ENCODE data around the gene ENTREP1. TPM values are rescaled to one million over a fixed set of nuclear protein-coding genes. Genes with fewer than 3 reads are reported as not detected.

The ENTREP1 gene
- total RNA-seq, 1 experiment from 2014 or later = 21.3 TPM

DNA sequence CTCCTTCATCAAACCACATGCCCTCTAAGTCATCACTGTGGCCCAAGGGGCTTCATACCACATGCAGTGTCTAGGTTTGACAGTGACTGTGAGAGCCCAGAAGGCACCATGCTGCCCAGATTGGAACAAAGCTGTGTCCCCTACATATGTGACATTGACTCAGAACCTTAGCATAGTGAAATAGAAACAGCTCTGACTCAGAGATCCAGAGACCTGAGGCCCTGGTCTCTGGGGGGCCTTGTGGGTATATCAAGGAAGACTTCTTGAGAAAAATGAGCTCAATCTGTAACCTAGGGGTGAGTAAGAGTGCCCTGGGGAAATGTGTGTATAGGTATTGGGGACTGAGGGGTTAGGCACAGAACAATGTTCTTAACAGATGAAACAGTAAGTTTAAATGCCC, 7.1 kb upstream of the ENTREP1 start:
- Histone ChIP-seq H2AFZ (ENCODE audit: low read length) (no peak overlapping the region), H3K27ac (ENCODE audit: insufficient read length, low read depth, low read length) (no peak overlapping the region), H2BK5ac (ENCODE audit: insufficient read length, low read length) (no peak overlapping the region), H4K5ac (ENCODE audit: insufficient read length, low read depth, low read length) (no peak overlapping the region), H3K4me1 (ENCODE audit: insufficient read depth, low read length) (peaks cover 9% of the 10 kb centered on the region; the same call in 1 of the 2 replicates), H4K91ac (ENCODE audit: insufficient read length, low read depth, low read length) (no peak overlapping the region), H2AK5ac (ENCODE audit: insufficient read length, low read length) (no peak overlapping the region), H3K27me3 (ENCODE audit: insufficient read depth, low read length) (no peaks in the 10 kb centered on the region), H3K79me1 (ENCODE audit: insufficient read depth, low read depth, low read length, poor library complexity, severe bottlenecking) (no peaks in the 10 kb centered on the region), H4K8ac (replicated peaks; ENCODE audit: insufficient read length, low read depth, low read length) (no peak overlapping the region), H3K18ac (ENCODE audit: insufficient read length, low read depth, low read length) (no peak overlapping the region), H2BK120ac (ENCODE audit: low read depth, low read length, poor library complexity, severe bottlenecking) (no peak overlapping the region), H3K23ac (ENCODE audit: insufficient read length, low read depth, low read length) (no peak overlapping the region), H2BK12ac (ENCODE audit: insufficient read length, low read depth, low read length) (no peak overlapping the region), H3K56ac (ENCODE audit: insufficient read length, low read depth, low read length) (no peak overlapping the region), H4K20me1 (ENCODE audit: control insufficient read depth, insufficient read depth, insufficient read length) (no peaks in the 10 kb centered on the region), H3T11ph (ENCODE audit: low read length) (no peak overlapping the region), H3K23me2 (ENCODE audit: insufficient read length, low read depth, low read length, poor library complexity, severe bottlenecking) (no peaks in the 10 kb centered on the region), H2BK15ac (ENCODE audit: low read depth, low read length) (no peak overlapping the region), H3K79me2 (ENCODE audit: insufficient read depth, low read length) (no peaks in the 10 kb centered on the region), H3K4ac (ENCODE audit: low read depth, low read length) (no peak overlapping the region), H3K4me2 (ENCODE audit: insufficient read depth, insufficient read length, low read length) (no peak overlapping the region), H3K9me3 (ENCODE audit: control insufficient read depth, low read depth, low read length) (peaks cover 10% of the 10 kb centered on the region), H2BK20ac (ENCODE audit: low read depth, low read length, poor library complexity, severe bottlenecking) (no peak overlapping the region), H3K9ac (ENCODE audit: extremely low read depth, insufficient read length, low read length) (no peak overlapping the region), H3K14ac (ENCODE audit: insufficient read depth, low read length) (no peak overlapping the region)
- Mint-ChIP-seq H3K27ac (no peak overlapping the region), H3K4me3 (no peak overlapping the region), H3K36me3 (ENCODE audit: insufficient read depth in 1 of 3, low read depth in 3 of 3) (peaks cover 13 to 20% (median 18%) of the 10 kb centered on the region in 3 experiments), H3K27me3 (ENCODE audit: low read depth) (peaks cover 3% of the 10 kb centered on the region; the same call in 1 of the 2 replicates), H3K4me1 (peaks cover 23 to 32% of the 10 kb centered on the region in 2 experiments), H3K9me3 (peaks cover 17 to 33% of the 10 kb centered on the region in 2 experiments)
- TF ChIP-seq, protein P1, sequence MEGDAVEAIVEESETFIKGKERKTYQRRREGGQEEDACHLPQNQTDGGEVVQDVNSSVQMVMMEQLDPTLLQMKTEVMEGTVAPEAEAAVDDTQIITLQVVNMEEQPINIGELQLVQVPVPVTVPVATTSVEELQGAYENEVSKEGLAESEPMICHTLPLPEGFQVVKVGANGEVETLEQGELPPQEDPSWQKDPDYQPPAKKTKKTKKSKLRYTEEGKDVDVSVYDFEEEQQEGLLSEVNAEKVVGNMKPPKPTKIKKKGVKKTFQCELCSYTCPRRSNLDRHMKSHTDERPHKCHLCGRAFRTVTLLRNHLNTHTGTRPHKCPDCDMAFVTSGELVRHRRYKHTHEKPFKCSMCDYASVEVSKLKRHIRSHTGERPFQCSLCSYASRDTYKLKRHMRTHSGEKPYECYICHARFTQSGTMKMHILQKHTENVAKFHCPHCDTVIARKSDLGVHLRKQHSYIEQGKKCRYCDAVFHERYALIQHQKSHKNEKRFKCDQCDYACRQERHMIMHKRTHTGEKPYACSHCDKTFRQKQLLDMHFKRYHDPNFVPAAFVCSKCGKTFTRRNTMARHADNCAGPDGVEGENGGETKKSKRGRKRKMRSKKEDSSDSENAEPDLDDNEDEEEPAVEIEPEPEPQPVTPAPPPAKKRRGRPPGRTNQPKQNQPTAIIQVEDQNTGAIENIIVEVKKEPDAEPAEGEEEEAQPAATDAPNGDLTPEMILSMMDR (conservative IDR thresholded peaks at IDR 0.05) = no peak
- DNase-seq = no peak
